Ovary (tissue), 10 donors: Measurements from ENCODE around the gene SAMD4A. TPM values are rescaled to one million over a fixed set of nuclear protein-coding genes. Genes with fewer than 3 reads are reported as not detected.

Source experiments
- DNase-seq, 5 donors: peaks; one replicate each; pipeline ENCODE4 v3.0.0-alpha.2; 2019 to 2020
- H3K27ac ChIP-seq, 2 donors: fragments of 200-600 bp; one replicate each; pipeline versions ENCODE4 v1.5.1 to v1.8.0; 2019 to 2022
- H3K27me3 ChIP-seq: fragments of 200-600 bp; one replicate; pipeline ENCODE4 v1.8.0; 2022
- H3K36me3 ChIP-seq: fragments of 200-600 bp; sonication (generic); one replicate; pipeline ENCODE4 v1.5.1; 2019
- H3K4me1 ChIP-seq: one replicate; pipeline ENCODE4 v1.8.1; 2013; ENCODE audit warnings: mild to moderate bottlenecking, moderate library complexity; ENCODE audit not compliant: insufficient read depth
- H3K4me3 ChIP-seq: fragments of 200-600 bp; sonication (generic); one replicate; pipeline ENCODE4 v1.5.1; 2017
- H3K9me3 ChIP-seq, 2 donors: fragments of 200-600 bp in 1 of 2; sonication (generic) in 1 of 2; one replicate each; pipeline versions ENCODE4 v1.5.1 to v1.8.1; 2013 to 2019; ENCODE audit warnings: mild to moderate bottlenecking in 1 of 2, moderate library complexity in 1 of 2
- EP300 ChIP-seq: sonication (generic); formaldehyde crosslinking; IDR thresholded peaks from one replicate; pipeline ENCODE4 v1.6.1; 2017; ENCODE audit warnings: antibody characterized with exemption
- POLR2A ChIP-seq: fragments of 450-650 bp; IDR thresholded peaks from one replicate; pipeline ENCODE4 v1.6.1; 2017; ENCODE audit warnings: antibody characterized with exemption, mild to moderate bottlenecking, moderate library complexity
- WGBS, 3 donors: extraction: QIAGEN DNeasy Blood & Tissue Kit in 1 of 3; methylation state at CpG; one replicate each; pipeline versions ENCODE4 v1.1.5 to v1.1.7; 2013 to 2017; 5-methylcytosine and 5-hydroxymethylcytosine counted together
- intact Hi-C, 4 donors: fragments of 100-400 bp; cut with DNase I; formaldehyde crosslinking; loops; one replicate each; pipeline versions ENCODE4 v1.11.0 to v1.15.1; 2022 to 2023
- long read RNA-seq, 3 donors: library from polyadenylated mRNA in 2 of 3; unstranded in 2 of 3; transcript quantifications; one replicate each; pipeline ENCODE4 v2.0.0 and lab custom pipeline, GENCODE V29; 2021 to 2026
- polyA plus RNA-seq, 2 donors: library from polyadenylated mRNA; stranded (reverse); fragments of 200-250 nt in 1 of 2; fragments of 350-450 nt in 1 of 2; fragmentation: Illumina TruSeq in 1 of 2; extraction: RNeasy Lipid Tissue Mini Kit (QIAGEN cat#74804) in 1 of 2; gene quantifications; one replicate each; pipeline ENCODE4 v1.2.3, GENCODE V29; 2013 to 2014
- total RNA-seq, 7 donors: library from RNA; depleted of rRNA in 2 of 7; stranded (reverse); fragments of >200 nt in 2 of 7; fragmentation: NEBNext Ultra II Directional in 3 of 7; extraction: Animal tissue kit (Norgen Biotek cat#: 25700) in 3 of 7; gene quantifications; one replicate each; pipeline versions ENCODE4 v1.1.0 to v1.2.4, GENCODE V29; 2016 to 2023
- TF ChIP-seq, protein P1 (sequence below), 3 donors: fragments of 450-650 bp in 2 of 3; fragments of 200-600 bp in 1 of 3; IDR thresholded peaks; one replicate each; pipeline versions ENCODE4 v1.5.1 to v1.8.0; 2016 to 2022; ENCODE audit warnings: antibody characterized with exemption in 3 of 3, mild to moderate bottlenecking in 1 of 3
- donor health status: DM: no; HTN: no; CAD: no; lungs with moderate emphysema.
- donor health status: DM: no; HTN: no; CAD: no.
- donor health status: Bipolar disorder and iron deficiency.
- donor health status: DM: yes; HTN: yes; CAD: no.
- donor health status: DM: no; HTN: no; CAD: no.
- donor health status: DM: yes; HTN: yes; CAD: no.

The SAMD4A gene
- total RNA-seq (10 to 100 TPM in 2 of 7 donors, 1 to 10 TPM in 5; 4.6 to 22.4 (median 7.3) TPM), polyA plus RNA-seq (10 to 100 TPM in 1 of 2 donors, 1 to 10 TPM in 1; 2.3 to 13.0 TPM)
- long read RNA-seq, donor 1, partial matches to known transcripts: 1 of 4 reads
- long read RNA-seq, donor 1, other reads (novel, unspliced or antisense): 3 of 4 reads
- long read RNA-seq, donor 2: 0 reads
- long read RNA-seq, donor 3, partial matches to known transcripts: 0 of 5 reads
- long read RNA-seq, donor 3, other reads (novel, unspliced or antisense): 3 of 5 reads

GRCh38 chr14:54566410-54567223, at the start of gene SAMD4A:
TSS of gene SAMD4A (plus strand) at chr14:54567128. CDS start at chr14:54567917, 789 bp downstream.
- H3K27me3 ChIP-seq: no peaks in the 10 kb centered on the region
- TF ChIP-seq, protein P1, sequence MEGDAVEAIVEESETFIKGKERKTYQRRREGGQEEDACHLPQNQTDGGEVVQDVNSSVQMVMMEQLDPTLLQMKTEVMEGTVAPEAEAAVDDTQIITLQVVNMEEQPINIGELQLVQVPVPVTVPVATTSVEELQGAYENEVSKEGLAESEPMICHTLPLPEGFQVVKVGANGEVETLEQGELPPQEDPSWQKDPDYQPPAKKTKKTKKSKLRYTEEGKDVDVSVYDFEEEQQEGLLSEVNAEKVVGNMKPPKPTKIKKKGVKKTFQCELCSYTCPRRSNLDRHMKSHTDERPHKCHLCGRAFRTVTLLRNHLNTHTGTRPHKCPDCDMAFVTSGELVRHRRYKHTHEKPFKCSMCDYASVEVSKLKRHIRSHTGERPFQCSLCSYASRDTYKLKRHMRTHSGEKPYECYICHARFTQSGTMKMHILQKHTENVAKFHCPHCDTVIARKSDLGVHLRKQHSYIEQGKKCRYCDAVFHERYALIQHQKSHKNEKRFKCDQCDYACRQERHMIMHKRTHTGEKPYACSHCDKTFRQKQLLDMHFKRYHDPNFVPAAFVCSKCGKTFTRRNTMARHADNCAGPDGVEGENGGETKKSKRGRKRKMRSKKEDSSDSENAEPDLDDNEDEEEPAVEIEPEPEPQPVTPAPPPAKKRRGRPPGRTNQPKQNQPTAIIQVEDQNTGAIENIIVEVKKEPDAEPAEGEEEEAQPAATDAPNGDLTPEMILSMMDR (IDR thresholded peaks at IDR 0.05): peak in 2 of 3 donors; percentile 14 to 48
- TF ChIP-seq POLR2A (peak; percentile 64), EP300 (no peak)

GRCh38 chr14:54524410-54524809, 42.5 kb upstream of the SAMD4A start:
- Histone ChIP-seq H3K4me3 (no peak overlapping the region), H3K36me3 (no peaks in the 10 kb centered on the region), H3K9me3 (no peaks in the 10 kb centered on the region), H3K27me3 (no peaks in the 10 kb centered on the region), H3K4me1 (no peaks in the 10 kb centered on the region), H3K27ac (no peak overlapping the region)
- TF ChIP-seq POLR2A: no peak
- no peak for TF ChIP-seq EP300
- TF ChIP-seq, protein P1 (IDR thresholded peaks at IDR 0.05): no peak
- 91 to 95% (median 92%) methylated on average over 4 of the region's 4 CpGs for WGBS, 3 donors
- intact Hi-C loops: no loop called here
- DNase-seq: no peak

More at GRCh38 chr14:54566410-54567223, at the start of gene SAMD4A:
- 0% methylated on average over 64 to 91 of the region's 91 CpGs for WGBS, 3 donors
- H3K4me3 ChIP-seq: peak within 1 kb of the TSS; percentile 61
- peak; percentile 67 to 79 (median 75) for DNase-seq
- no peaks in the 10 kb centered on the region for H3K36me3 ChIP-seq
- peak within 1 kb of the TSS; percentile 96 to 100 for H3K27ac ChIP-seq
- H3K9me3 ChIP-seq: no peaks in the 10 kb centered on the region
- H3K4me1 ChIP-seq: peaks cover 2% of the 10 kb centered on the region
- intact Hi-C loops: loop anchor here in 3 of 4 donors (2.0 to 5.0 kb wide), 4 partner anchors 120 to 486 kb away; partner anchors contain the start of gene MAPK1IP1L (in 1 of the 3)

DNA sequence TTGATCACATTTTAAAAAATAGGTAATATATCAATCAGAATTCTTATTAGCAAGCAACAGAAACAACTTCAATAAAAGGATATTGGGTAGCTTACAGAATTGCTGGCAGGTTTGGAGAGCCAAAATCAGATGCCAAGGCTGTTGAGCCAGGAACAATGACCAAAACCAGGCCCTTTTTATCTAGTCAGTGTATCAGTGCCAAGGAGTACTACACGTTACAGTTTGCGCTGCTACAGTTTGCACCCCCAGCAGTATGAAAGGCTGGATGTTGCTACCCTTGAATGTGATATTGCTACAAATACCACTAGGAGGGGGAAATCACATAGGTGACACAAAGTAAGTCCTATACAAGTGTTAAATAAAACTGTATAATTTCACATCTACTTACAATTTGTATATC, 38.0 kb upstream of the SAMD4A start:
- intact Hi-C loops: no loop called here
- H3K9me3 ChIP-seq: no peaks in the 10 kb centered on the region
- no peak for TF ChIP-seq EP300
- TF ChIP-seq POLR2A: no peak
- TF ChIP-seq, protein P1 (IDR thresholded peaks at IDR 0.05): no peak
- H3K4me3 ChIP-seq: no peak overlapping the region
- no peaks in the 10 kb centered on the region for H3K4me1 ChIP-seq
- no peak for DNase-seq
- H3K27ac ChIP-seq: no peak overlapping the region
- no peaks in the 10 kb centered on the region for H3K36me3 ChIP-seq
- no peaks in the 10 kb centered on the region for H3K27me3 ChIP-seq
- 76 to 86% (median 80%) methylated on average over 2 of the region's 2 CpGs for WGBS, 3 donors

DNA sequence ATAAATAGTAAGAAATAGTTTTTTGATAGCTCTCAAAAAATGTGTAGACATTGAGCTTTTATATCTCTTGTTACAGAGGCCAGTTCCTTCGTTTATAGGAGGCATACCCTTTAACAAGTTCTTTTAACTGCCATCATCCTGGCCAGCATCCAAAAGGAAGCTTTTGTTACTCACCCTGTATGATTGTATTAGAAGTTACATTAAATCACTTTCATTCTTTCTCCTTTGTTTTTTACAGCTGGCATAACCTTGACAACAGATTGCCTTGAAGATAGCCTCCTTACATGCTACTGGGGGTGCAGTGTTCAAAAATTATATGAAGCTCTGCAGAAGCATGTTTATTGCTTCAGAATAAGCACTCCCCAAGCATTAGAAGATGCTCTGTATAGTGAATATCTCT, 37.1 kb upstream of the SAMD4A start:
- no peaks in the 10 kb centered on the region for H3K36me3 ChIP-seq
- DNase-seq: no peak
- WGBS, 3 donors: 57 to 63% (median 62%) methylated on average over 1 of the region's 1 CpG
- no peak overlapping the region for H3K27ac ChIP-seq
- no peak overlapping the region for H3K4me3 ChIP-seq
- no peaks in the 10 kb centered on the region for H3K4me1 ChIP-seq
- intact Hi-C loops: no loop called here
- H3K27me3 ChIP-seq: no peaks in the 10 kb centered on the region
- TF ChIP-seq, protein P1 (IDR thresholded peaks at IDR 0.05): no peak
- no peak for TF ChIP-seq EP300
- TF ChIP-seq POLR2A: no peak
- no peaks in the 10 kb centered on the region for H3K9me3 ChIP-seq
